Measurements from ENCODE around the gene DOLK. TPM values are rescaled to one million over a fixed set of nuclear protein-coding genes. Genes with fewer than 3 reads are reported as not detected.

The DOLK gene
- total and polyA plus RNA-seq, 10 of the 15 experiments (the other 5 are each of a cell fraction or from before 2014, with no cell fraction given), result 1.9 to 18.2 (median 9.1) TPM

GRCh38 chr9:128927731-128928411 lies 19.5 kb downstream of the DOLK start:
- Histone ChIP-seq H2AFZ (ENCODE audit: control insufficient read depth, low read depth, low read length) (peak overlapping the region; percentile 76), H4K20me1 (ENCODE audit: control insufficient read depth, insufficient read depth) (no peaks in the 10 kb centered on the region), H3K4me1 (ENCODE audit: control insufficient read depth, insufficient read depth, low read length) (no peaks in the 10 kb centered on the region), H3K27me3 (replicated peaks in 1 of 2; ENCODE audit: control insufficient read depth in 2 of 2, insufficient read depth in 2 of 2, low read length in 1 of 2) (no peaks in the 10 kb centered on the region), H3K27ac (ENCODE audit: control insufficient read depth, insufficient read depth) (no peak overlapping the region), H3K36me3 (ENCODE audit: control insufficient read depth in 2 of 2, insufficient read depth in 2 of 2, low read length in 1 of 2) (no peaks in the 10 kb centered on the region), H3K4me3 (no peak overlapping the region), H3K9ac (ENCODE audit: control insufficient read depth, insufficient read depth, low read length) (no peak overlapping the region), H3K4me2 (ENCODE audit: control insufficient read depth, insufficient read depth) (no peak overlapping the region), H3K9me3 (replicated peaks; ENCODE audit: control insufficient read depth, insufficient read depth, low read length) (no peaks in the 10 kb centered on the region), H3K79me2 (ENCODE audit: control insufficient read depth, insufficient read depth, low read length) (no peaks in the 10 kb centered on the region)
- in situ Hi-C loops (cut with MboI), result loop anchor here (5.0 kb wide), 1 partner anchor 66 kb away; no protein-coding TSS in a partner anchor
- ChIA-PET CTCF (interaction anchor here (0.8 to 8.0 kb wide), 29 partner anchors 8 to 566 kb away, joined by 3 to 158 read pairs (median 4); partner anchors contain the start of genes ENDOG, KYAT1, LRRC8A and PKN3), SMC1A (ENCODE audit: uncharacterized antibody, unreplicated experiment) (interaction anchor here (1.0 to 5.1 kb wide), 7 partner anchors 20 to 565 kb away, joined by 3 to 53 read pairs (median 5); partner anchors contain the start of gene SPOUT1), POLR2A (interaction anchor here (0.7 to 1.4 kb wide), 3 partner anchors 66 to 222 kb away, joined by 3 read pairs; partner anchors contain the start of gene ENDOG), RAD21 (ENCODE audit: unreplicated experiment) (interaction anchor here (1.1 to 3.1 kb wide), 8 partner anchors 51 to 566 kb away, joined by 3 to 14 read pairs (median 6); partner anchors contain the start of genes ENDOG and SPOUT1)
- peak; percentile 56 for FAIRE-seq
- intact Hi-C loops (cut with micrococcal nuclease; ENCODE audit: unreplicated experiment), result loop anchor here (1.0 to 5.0 kb wide), 3 partner anchors 46 to 281 kb away; partner anchors contain the start of genes KYAT1 and LRRC8A
- BruUV-seq (replicated peaks), result no TSS peak
- DNase-seq (ENCODE audit: low read depth, low spot score), result peak; percentile 9
- 17% methylated on average over 10 of the region's 10 CpGs for WGBS (ENCODE audit: insufficient coverage, insufficient replicate concordance, low lambda C conversion rate, missing lambda C conversion rate)
- peak; percentile 94 for ATAC-seq
- TF ChIP-seq EGR1 (IDR thresholded peaks at IDR 0.05; ENCODE audit: borderline replicate concordance in 1 of 2, low read depth in 2 of 2, low read length in 2 of 2) (no peak), TCF3 (IDR thresholded peaks at IDR 0.05; ENCODE audit: borderline replicate concordance, insufficient read depth, low read depth, low read length) (0 out of 2 replicates have a peak, but pooled peaks have one; percentile 45), IKZF2 (IDR thresholded peaks at IDR 0.05) (peak; percentile 59 to 63; a peak in 3 of 4 replicates), BHLHE40 (IDR thresholded peaks at IDR 0.05; ENCODE audit: borderline replicate concordance in 1 of 2, low read depth in 2 of 2, low read length in 1 of 2) (no peak), HDAC6 (IDR thresholded peaks at IDR 0.05; ENCODE audit: unreplicated experiment) (no peak), ZZZ3 (IDR thresholded peaks at IDR 0.05; ENCODE audit: control insufficient read depth, insufficient read length, low read depth) (no peak), WRNIP1 (IDR thresholded peaks at IDR 0.05; ENCODE audit: borderline replicate concordance, low read depth, low read length) (no peak), CBX5 (IDR thresholded peaks at IDR 0.05; ENCODE audit: low read depth) (no peak), CBX3 (IDR thresholded peaks at IDR 0.05; ENCODE audit: borderline replicate concordance, low read depth) (no peak), RB1 (IDR thresholded peaks at IDR 0.05; ENCODE audit: borderline replicate concordance) (no peak), RAD21 (IDR thresholded peaks at IDR 0.05; ENCODE audit: insufficient read depth, low read depth, low read length) (peak; percentile 95), ZNF274 (IDR thresholded peaks at IDR 0.05; ENCODE audit: insufficient read depth, insufficient read length) (no peak), CHD1 (IDR thresholded peaks at IDR 0.05; ENCODE audit: low read depth, low read length) (no peak), IKZF1 (conservative IDR thresholded peaks at IDR 0.05) (peak; percentile 67), KDM1A (IDR thresholded peaks at IDR 0.05; ENCODE audit: borderline replicate concordance) (no peak), NFYB (IDR thresholded peaks at IDR 0.05; ENCODE audit: insufficient read depth, low read depth, low read length) (no peak), SREBF1 (IDR thresholded peaks at IDR 0.05; ENCODE audit: low read length) (no peak)
- TF ChIP-seq, protein P1, sequence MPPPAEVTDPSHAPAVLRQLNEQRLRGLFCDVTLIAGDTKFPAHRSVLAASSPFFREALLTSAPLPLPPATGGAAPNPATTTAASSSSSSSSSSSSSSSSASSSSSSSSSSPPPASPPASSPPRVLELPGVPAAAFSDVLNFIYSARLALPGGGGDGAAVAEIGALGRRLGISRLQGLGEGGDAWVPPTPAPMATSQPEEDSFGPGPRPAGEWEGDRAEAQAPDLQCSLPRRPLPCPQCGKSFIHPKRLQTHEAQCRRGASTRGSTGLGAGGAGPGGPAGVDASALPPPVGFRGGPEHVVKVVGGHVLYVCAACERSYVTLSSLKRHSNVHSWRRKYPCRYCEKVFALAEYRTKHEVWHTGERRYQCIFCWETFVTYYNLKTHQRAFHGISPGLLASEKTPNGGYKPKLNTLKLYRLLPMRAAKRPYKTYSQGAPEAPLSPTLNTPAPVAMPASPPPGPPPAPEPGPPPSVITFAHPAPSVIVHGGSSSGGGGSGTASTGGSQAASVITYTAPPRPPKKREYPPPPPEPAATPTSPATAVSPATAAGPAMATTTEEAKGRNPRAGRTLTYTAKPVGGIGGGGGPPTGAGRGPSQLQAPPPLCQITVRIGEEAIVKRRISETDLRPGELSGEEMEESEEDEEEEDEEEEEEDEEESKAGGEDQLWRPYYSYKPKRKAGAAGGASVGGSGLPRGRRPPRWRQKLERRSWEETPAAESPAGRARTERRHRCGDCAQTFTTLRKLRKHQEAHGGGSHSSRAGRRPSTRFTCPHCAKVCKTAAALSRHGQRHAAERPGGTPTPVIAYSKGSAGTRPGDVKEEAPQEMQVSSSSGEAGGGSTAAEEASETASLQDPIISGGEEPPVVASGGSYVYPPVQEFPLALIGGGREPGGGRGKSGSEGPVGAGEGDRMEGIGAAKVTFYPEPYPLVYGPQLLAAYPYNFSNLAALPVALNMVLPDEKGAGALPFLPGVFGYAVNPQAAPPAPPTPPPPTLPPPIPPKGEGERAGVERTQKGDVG (CRISPR knock-in tag; IDR thresholded peaks at IDR 0.05), result no peak
